IMR-90 (cell line): ENCODE data around the gene MAOB.

Source experiments
- BHLHE40 ChIP-seq: fragments of 150-350 bp; IDR thresholded peaks from 2 replicates; pipeline ENCODE4 v1.6.1; 2016; ENCODE audit warnings: mild to moderate bottlenecking, low read depth, low read length
- CHD1 ChIP-seq: IDR thresholded peaks from 2 replicates; pipeline ENCODE4 v1.6.1; 2012; ENCODE audit warnings: low read depth, low read length, improper control_type of control experiment
- CTCF ChIP-seq: conservative IDR thresholded peaks from 2 replicates; pipeline ENCODE4 v1.5.1; 2012; ENCODE audit warnings: mild to moderate bottlenecking, low read depth, low read length, improper control_type of control experiment
- ELK1 ChIP-seq: fragments of 150-350 bp; IDR thresholded peaks from 2 replicates; pipeline ENCODE4 v1.6.1; 2016; ENCODE audit warnings: low read depth, mild to moderate bottlenecking, low read length, moderate library complexity, borderline replicate concordance
- FOS ChIP-seq: fragments of 150-350 bp; IDR thresholded peaks from 2 replicates; pipeline ENCODE4 v1.6.1; 2016; ENCODE audit warnings: low read depth, low read length
- MAFK ChIP-seq: IDR thresholded peaks from 2 replicates; pipeline ENCODE4 v1.6.1; 2012; ENCODE audit warnings: low read depth, low read length, improper control_type of control experiment
- MAZ ChIP-seq: IDR thresholded peaks from 2 replicates; pipeline ENCODE4 v1.6.1; 2012; ENCODE audit warnings: low read depth, mild to moderate bottlenecking, low read length, improper control_type of control experiment, moderate library complexity, borderline replicate concordance
- NFE2L2 ChIP-seq: fragments of 150-350 bp; IDR thresholded peaks from 2 replicates; pipeline ENCODE4 v1.6.1; 2016; ENCODE audit warnings: low read depth, mild to moderate bottlenecking, low read length
- POLR2A ChIP-seq: IDR thresholded peaks from 2 replicates; pipeline ENCODE4 v1.6.1; 2012; ENCODE audit warnings: mild to moderate bottlenecking, low read depth, low read length
- RAD21 ChIP-seq: IDR thresholded peaks from 2 replicates; pipeline ENCODE4 v1.6.1; 2012; ENCODE audit warnings: low read length, improper control_type of control experiment
- RCOR1 ChIP-seq: IDR thresholded peaks from 2 replicates; pipeline ENCODE4 v1.6.1; 2012; ENCODE audit warnings: mild to moderate bottlenecking, low read length, improper control_type of control experiment; ENCODE audit not compliant: insufficient replicate concordance
- RFX5 ChIP-seq: IDR thresholded peaks from 2 replicates; pipeline ENCODE4 v1.8.0; 2012; ENCODE audit warnings: low read depth, mild to moderate bottlenecking, low read length, moderate library complexity
- SMC3 ChIP-seq: fragments of 150-350 bp; IDR thresholded peaks from 2 replicates; pipeline ENCODE4 v1.6.1; 2016; ENCODE audit warnings: low read depth, mild to moderate bottlenecking, antibody characterized with exemption, low read length, moderate library complexity
- USF2 ChIP-seq: fragments of 150-350 bp; IDR thresholded peaks from 2 replicates; pipeline ENCODE4 v1.6.1; 2017; ENCODE audit warnings: mild to moderate bottlenecking, antibody characterized with exemption, low read length, low read depth

GRCh38 chrX:43846558-43846957 lies 35.7 kb downstream of the MAOB start:
- TF ChIP-seq POLR2A, result no peak
- no peak for TF ChIP-seq CTCF
- TF ChIP-seq RFX5, result no peak
- TF ChIP-seq MAFK, result no peak
- no peak for TF ChIP-seq MAZ
- no peak for TF ChIP-seq USF2
- TF ChIP-seq FOS, result no peak
- TF ChIP-seq BHLHE40, result no peak
- no peak for TF ChIP-seq RCOR1
- TF ChIP-seq SMC3, result no peak
- no peak for TF ChIP-seq CHD1
- TF ChIP-seq RAD21, result no peak
- no peak for TF ChIP-seq ELK1
- TF ChIP-seq NFE2L2, result no peak
